ENCODE measurements around the gene RASAL1.
"Not testable (repeated sequence)": the region's sequence is repeated elsewhere in the genome, so short reads cannot be mapped to it uniquely, and the experiment has no call there.

Gene RASAL1

GRCh38 chr12:113141716-113142115, 6.2 kb upstream of the RASAL1 start:
- DNase-seq = not testable (repeated sequence)

- no peak for DNase-seq
These were observed 5.1 kb upstream of the RASAL1 start for GRCh38 chr12:113140706-113141105.

- DNase-seq = no peak
These were observed 3.3 kb upstream of the RASAL1 start for GRCh38 chr12:113138826-113139225.

- DNase-seq = no peak
These were observed 2.6 kb upstream of the RASAL1 start for GRCh38 chr12:113137861-113138783.

GRCh38 chr12:113136990-113137511, 1.5 kb upstream of the RASAL1 start:
- DNase-seq = no peak

- DNase-seq = peak; percentile 74 to 78
These were observed 798 bp upstream of the RASAL1 start for GRCh38 chr12:113136128-113136989.

GRCh38 chr12:113134521-113134951, 1.0 kb downstream of the RASAL1 start:
- no peak for DNase-seq

GRCh38 chr12:113134071-113134470, 1.5 kb downstream of the RASAL1 start:
- no peak for DNase-seq

GRCh38 chr12:113133666-113134065, 1.9 kb downstream of the RASAL1 start:
- DNase-seq = no peak

GRCh38 chr12:113133036-113133435, 2.5 kb downstream of the RASAL1 start:
- no peak for DNase-seq

- DNase-seq = no peak
These were observed 4.0 kb downstream of the RASAL1 start for GRCh38 chr12:113131556-113131955.

GRCh38 chr12:113130457-113131135, 5.0 kb downstream of the RASAL1 start:
- no peak for DNase-seq

GRCh38 chr12:113129664-113130456, 5.7 kb downstream of the RASAL1 start:
- DNase-seq = no peak

GRCh38 chr12:113128802-113129663, 6.5 kb downstream of the RASAL1 start:
- no peak for DNase-seq

GRCh38 chr12:113127791-113128199, 7.8 kb downstream of the RASAL1 start:
- DNase-seq = no peak

- no peak for DNase-seq
These were observed 14.7 kb downstream of the RASAL1 start for GRCh38 chr12:113120670-113121370.

- no peak for DNase-seq
These were observed 15.4 kb downstream of the RASAL1 start for GRCh38 chr12:113119980-113120669.

GRCh38 chr12:113118142-113118541, 17.4 kb downstream of the RASAL1 start:
- DNase-seq = no peak

- DNase-seq = not testable (repeated sequence)
These were observed 17.9 kb downstream of the RASAL1 start for GRCh38 chr12:113117684-113118083.

GRCh38 chr12:113116875-113117274, 18.7 kb downstream of the RASAL1 start:
- DNase-seq = no peak

Data from activated CD4-positive, alpha-beta T cell treated with anti-CD3 and anti-CD28 coated beads, Interleukin-2, amount 50 U/mL, for 48 hours (primary cell).